Trophoblast cell (in vitro differentiated cells and primary cell): ENCODE measurements around the gene CLEC3A.

Experiments
- DNase-seq, 2 donors: peaks; one replicate each; pipeline ENCODE4 v3.0.0-alpha.2; 2016
- H2AFZ ChIP-seq: 2 replicates; pipeline ENCODE4 v1.6.1; 2013; ENCODE audit warnings: low read length, moderate library complexity, mild to moderate bottlenecking; ENCODE audit not compliant: insufficient read depth, poor library complexity
- H2AK5ac ChIP-seq: 2 replicates; pipeline ENCODE4 v1.6.1; 2013; ENCODE audit warnings: mild to moderate bottlenecking, low read length
- H2BK120ac ChIP-seq: 2 replicates; pipeline ENCODE4 v1.6.1; 2013; ENCODE audit warnings: low read length, mild to moderate bottlenecking, moderate library complexity; ENCODE audit not compliant: insufficient read depth, poor library complexity
- H2BK12ac ChIP-seq: 2 replicates; pipeline ENCODE4 v1.6.1; 2013; ENCODE audit warnings: mild to moderate bottlenecking, low read length, moderate library complexity
- H2BK5ac ChIP-seq: 2 replicates; pipeline ENCODE4 v1.6.1; 2013; ENCODE audit warnings: low read length, low read depth, moderate library complexity, mild to moderate bottlenecking; ENCODE audit not compliant: poor library complexity
- H3K14ac ChIP-seq: 2 replicates; pipeline ENCODE4 v1.6.1; 2013; ENCODE audit warnings: mild to moderate bottlenecking, low read length
- H3K18ac ChIP-seq: 2 replicates; pipeline ENCODE4 v1.6.1; 2013; ENCODE audit warnings: mild to moderate bottlenecking, low read length
- H3K23ac ChIP-seq: 2 replicates; pipeline ENCODE4 v1.6.1; 2013; ENCODE audit warnings: low read length
- H3K27ac ChIP-seq: 2 replicates; pipeline ENCODE4 v1.5.1; 2013; ENCODE audit warnings: low read depth, mild to moderate bottlenecking, inconsistent platforms, low read length, moderate library complexity
- H3K27me3 ChIP-seq: 2 replicates; pipeline ENCODE4 v1.6.1; 2013; ENCODE audit warnings: inconsistent platforms, mild to moderate bottlenecking, low read length, moderate library complexity; ENCODE audit not compliant: insufficient read depth
- H3K36me3 ChIP-seq, 2 experiments: 1 replicate in 1 of 2; 2 replicates in 1 of 2; pipeline ENCODE4 v1.6.1; 2013; ENCODE audit warnings: low read length in 2 of 2, mild to moderate bottlenecking in 2 of 2, moderate library complexity in 1 of 2; ENCODE audit not compliant: insufficient read depth in 2 of 2, control insufficient read depth in 1 of 2
- H3K4ac ChIP-seq: 2 replicates; pipeline ENCODE4 v1.6.1; 2013; ENCODE audit warnings: low read depth, mild to moderate bottlenecking, low read length, moderate library complexity
- H3K4me1 ChIP-seq, 2 experiments: 1 replicate in 1 of 2; 2 replicates in 1 of 2; pipeline ENCODE4 v1.6.1; 2013; ENCODE audit warnings: low read length in 2 of 2, mild to moderate bottlenecking in 2 of 2, moderate library complexity in 1 of 2; ENCODE audit not compliant: insufficient read depth in 2 of 2, control insufficient read depth in 1 of 2
- H3K4me2 ChIP-seq: 2 replicates; pipeline ENCODE4 v1.6.1; 2013; ENCODE audit warnings: inconsistent platforms, mild to moderate bottlenecking, low read length, moderate library complexity
- H3K4me3 ChIP-seq: 2 replicates; pipeline ENCODE4 v1.5.1; 2013; ENCODE audit warnings: mild to moderate bottlenecking, low read depth, low read length, inconsistent platforms
- H3K79me1 ChIP-seq: one replicate; pipeline ENCODE4 v1.6.1; 2013; ENCODE audit warnings: low read length
- H3K79me2 ChIP-seq: 2 replicates; pipeline ENCODE4 v1.6.1; 2013; ENCODE audit warnings: low read length, mild to moderate bottlenecking; ENCODE audit not compliant: control insufficient read depth, insufficient read depth, poor library complexity
- H3K9ac ChIP-seq: 2 replicates; pipeline ENCODE4 v1.6.1; 2013; ENCODE audit warnings: mild to moderate bottlenecking, low read length
- H3K9me3 ChIP-seq: 2 replicates; pipeline ENCODE4 v1.6.1; 2013; ENCODE audit warnings: low read depth, mild to moderate bottlenecking, control low read depth, inconsistent platforms, low read length; ENCODE audit not compliant: insufficient read depth
- H4K12ac ChIP-seq: 2 replicates; pipeline ENCODE4 v1.6.1; 2013; ENCODE audit warnings: low read depth, mild to moderate bottlenecking, low read length, moderate library complexity
- H4K8ac ChIP-seq: 2 replicates; pipeline ENCODE4 v1.6.1; 2013; ENCODE audit warnings: low read depth, mild to moderate bottlenecking, low read length, moderate library complexity
- H4K91ac ChIP-seq: one replicate; pipeline ENCODE4 v1.6.1; 2013; ENCODE audit warnings: low read depth, mild to moderate bottlenecking, low read length, moderate library complexity
- WGBS: extraction: QIAGEN DNeasy Blood & Tissue Kit; methylation state at CpG from one replicate; pipeline ENCODE4 v1.1.7; 2013; ENCODE audit warnings: missing lambda C conversion rate; ENCODE audit not compliant: insufficient read length, insufficient coverage; ENCODE audit errors: extremely low coverage; 5-methylcytosine and 5-hydroxymethylcytosine counted together

Gene CLEC3A

DNA sequence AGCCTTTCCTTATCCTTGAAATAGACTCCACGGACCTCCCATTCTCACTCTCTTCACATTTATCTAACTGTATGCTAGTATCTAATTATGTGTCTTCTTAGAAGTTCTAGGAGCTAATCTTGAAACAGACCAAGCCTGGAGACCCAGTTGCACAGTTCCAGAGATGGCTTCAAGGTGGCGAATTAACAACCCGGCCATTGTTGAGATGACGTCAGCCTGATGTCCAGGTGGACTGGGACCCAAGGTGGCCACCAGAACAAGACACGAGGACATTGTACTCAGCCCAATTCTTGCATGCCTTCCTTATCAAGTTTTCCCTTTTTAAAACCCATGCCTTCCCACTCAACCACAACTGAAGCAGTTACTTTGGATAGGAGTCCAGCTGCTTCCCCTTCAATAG lies 47.6 kb downstream of the CLEC3A start:
- Histone ChIP-seq H2BK12ac (no peak overlapping the region), H3K9ac (no peak overlapping the region), H3K79me2 (no peaks in the 10 kb centered on the region), H3K9me3 (no peaks in the 10 kb centered on the region), H3K27me3 (peaks cover 13% of the 10 kb centered on the region), H3K18ac (no peak overlapping the region), H3K27ac (no peak overlapping the region), H3K4me1 (no peaks in the 10 kb centered on the region), H2AFZ (no peak overlapping the region), H4K12ac (no peak overlapping the region), H4K91ac (no peak overlapping the region), H3K4me2 (no peak overlapping the region), H3K4ac (no peak overlapping the region), H2BK5ac (no peak overlapping the region), H3K14ac (no peak overlapping the region), H4K8ac (no peak overlapping the region), H2AK5ac (no peak overlapping the region), H3K4me3 (no peak overlapping the region), H3K36me3 (no peaks in the 10 kb centered on the region), H2BK120ac (no peak overlapping the region), H3K23ac (no peak overlapping the region), H3K79me1 (no peaks in the 10 kb centered on the region)
- DNase-seq: no peak
- WGBS: no CpG with 5 or more reads among the region's 5 CpGs

DNA sequence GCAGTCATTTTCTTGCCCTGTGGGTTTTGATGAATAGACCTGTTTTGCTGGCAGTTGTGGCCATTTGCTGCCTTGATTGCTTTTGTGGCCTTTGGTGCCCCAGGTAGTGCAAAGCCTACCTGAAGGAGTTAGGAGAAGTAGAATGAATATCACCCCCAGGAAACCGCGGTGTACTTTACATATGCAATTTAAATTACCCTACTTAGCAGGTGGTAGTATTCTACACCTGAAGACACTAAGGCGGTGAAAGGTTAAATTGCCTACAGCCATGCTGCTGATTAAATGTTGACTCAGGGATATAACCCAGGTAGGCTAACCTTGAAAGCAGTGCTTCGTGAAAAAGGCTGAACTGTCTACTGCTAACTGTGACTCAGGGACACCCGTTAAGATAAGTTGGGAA lies 49.9 kb downstream of the CLEC3A start:
- H3K9ac ChIP-seq: no peak overlapping the region
- H4K12ac ChIP-seq: no peak overlapping the region
- H3K4ac ChIP-seq: no peak overlapping the region
- no peak overlapping the region for H3K4me2 ChIP-seq
- H3K27me3 ChIP-seq: peaks cover 13% of the 10 kb centered on the region
- H2AK5ac ChIP-seq: no peak overlapping the region
- no peaks in the 10 kb centered on the region for H3K79me2 ChIP-seq
- DNase-seq: no peak
- no peak overlapping the region for H3K27ac ChIP-seq
- no peak overlapping the region for H3K18ac ChIP-seq
- no peak overlapping the region for H4K91ac ChIP-seq
- no peaks in the 10 kb centered on the region for H3K79me1 ChIP-seq
- no peaks in the 10 kb centered on the region for H3K36me3 ChIP-seq
- H3K4me1 ChIP-seq: no peaks in the 10 kb centered on the region
- H3K4me3 ChIP-seq: no peak overlapping the region
- H2AFZ ChIP-seq: no peak overlapping the region
- H3K14ac ChIP-seq: no peak overlapping the region
- WGBS: no CpG with 5 or more reads among the region's 5 CpGs
- H2BK5ac ChIP-seq: no peak overlapping the region
- H3K23ac ChIP-seq: no peak overlapping the region
- H2BK120ac ChIP-seq: no peak overlapping the region
- H4K8ac ChIP-seq: no peak overlapping the region
- peaks cover 3% of the 10 kb centered on the region for H3K9me3 ChIP-seq
- no peak overlapping the region for H2BK12ac ChIP-seq

DNA sequence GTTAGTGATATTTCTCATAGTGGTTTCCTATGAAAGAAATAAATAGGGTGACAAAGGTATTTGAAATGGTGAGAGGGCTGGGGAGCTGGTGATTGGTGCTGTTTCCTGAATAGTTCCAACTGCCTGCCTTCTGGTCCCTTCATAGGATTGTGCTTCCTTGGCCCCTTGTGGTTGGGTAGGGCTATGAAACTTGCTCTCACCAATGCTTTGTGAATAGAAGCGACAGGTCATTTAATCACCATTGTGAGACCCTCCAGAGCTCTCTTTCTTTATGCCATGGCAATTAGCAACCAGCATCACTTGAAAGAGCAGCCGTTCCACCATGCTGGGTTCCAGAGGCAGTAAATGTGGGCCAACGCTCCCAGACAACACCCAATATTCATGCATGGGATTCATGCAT lies 53.5 kb downstream of the CLEC3A start:
- Histone ChIP-seq H3K4me1 (no peaks in the 10 kb centered on the region), H3K27ac (no peak overlapping the region), H3K27me3 (peaks cover 13% of the 10 kb centered on the region), H4K8ac (no peak overlapping the region), H3K4ac (no peak overlapping the region), H3K9me3 (peaks cover 3% of the 10 kb centered on the region), H3K4me2 (no peak overlapping the region), H2BK12ac (no peak overlapping the region), H3K4me3 (peak overlapping the region; percentile 28), H2AFZ (no peak overlapping the region), H4K91ac (no peak overlapping the region), H3K23ac (no peak overlapping the region), H3K9ac (no peak overlapping the region), H3K36me3 (no peaks in the 10 kb centered on the region), H2AK5ac (no peak overlapping the region), H3K79me2 (no peaks in the 10 kb centered on the region), H3K14ac (no peak overlapping the region), H2BK5ac (no peak overlapping the region), H3K18ac (no peak overlapping the region), H4K12ac (no peak overlapping the region), H3K79me1 (no peaks in the 10 kb centered on the region), H2BK120ac (no peak overlapping the region)
- WGBS: no CpG with 5 or more reads among the region's 3 CpGs
- no peak for DNase-seq

DNA sequence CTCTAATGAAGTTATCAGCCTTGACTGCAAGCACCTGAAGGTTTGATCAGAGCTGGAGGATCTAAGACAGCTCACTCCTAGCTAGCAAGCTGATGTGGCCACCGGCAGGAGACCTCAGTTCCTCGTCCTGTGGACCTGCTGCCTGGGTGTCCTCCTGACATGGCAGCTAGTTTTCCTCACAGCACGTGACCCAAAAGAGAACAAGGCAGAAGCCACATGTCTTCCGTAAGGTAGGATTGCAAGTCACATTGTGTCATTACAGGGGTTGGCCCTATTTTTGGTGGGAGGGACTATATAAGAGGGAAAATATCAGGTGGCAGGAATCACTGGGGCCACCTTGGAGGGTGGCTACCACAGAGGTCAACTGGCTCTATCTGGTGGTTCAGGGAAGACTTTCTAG lies 59.0 kb downstream of the CLEC3A start:
- H3K36me3 ChIP-seq: no peaks in the 10 kb centered on the region
- no peak overlapping the region for H3K9ac ChIP-seq
- no CpG with 5 or more reads among the region's 4 CpGs for WGBS

More for the DNA sequence above, 59.0 kb downstream of the CLEC3A start:
- peaks cover 7% of the 10 kb centered on the region for H3K27me3 ChIP-seq
- no peak overlapping the region for H3K4me3 ChIP-seq
- no peak overlapping the region for H3K23ac ChIP-seq
- H3K4me2 ChIP-seq: no peak overlapping the region
- H4K91ac ChIP-seq: no peak overlapping the region
- H2BK12ac ChIP-seq: no peak overlapping the region
- no peak overlapping the region for H2AFZ ChIP-seq
- H4K8ac ChIP-seq: no peak overlapping the region
- no peak overlapping the region for H3K14ac ChIP-seq
- no peak overlapping the region for H3K4ac ChIP-seq
- no peaks in the 10 kb centered on the region for H3K9me3 ChIP-seq
- no peaks in the 10 kb centered on the region for H3K79me1 ChIP-seq
- no peaks in the 10 kb centered on the region for H3K79me2 ChIP-seq
- DNase-seq: no peak
- no peak overlapping the region for H2BK5ac ChIP-seq
- H4K12ac ChIP-seq: no peak overlapping the region
- no peak overlapping the region for H2AK5ac ChIP-seq
- H2BK120ac ChIP-seq: no peak overlapping the region
- no peak overlapping the region for H3K18ac ChIP-seq
- no peaks in the 10 kb centered on the region for H3K4me1 ChIP-seq
- H3K27ac ChIP-seq: no peak overlapping the region
